ENCODE data around the gene CLTA. TPM values are rescaled to one million over a fixed set of nuclear protein-coding genes. Genes with fewer than 3 reads are reported as not detected.
"Not testable (repeated sequence)": the region's sequence is repeated elsewhere in the genome, so short reads cannot be mapped to it uniquely, and the experiment has no call there.

The CLTA gene
- total RNA-seq, 2 donors from 2014 or later = 86.8 to 91.6 TPM

DNA sequence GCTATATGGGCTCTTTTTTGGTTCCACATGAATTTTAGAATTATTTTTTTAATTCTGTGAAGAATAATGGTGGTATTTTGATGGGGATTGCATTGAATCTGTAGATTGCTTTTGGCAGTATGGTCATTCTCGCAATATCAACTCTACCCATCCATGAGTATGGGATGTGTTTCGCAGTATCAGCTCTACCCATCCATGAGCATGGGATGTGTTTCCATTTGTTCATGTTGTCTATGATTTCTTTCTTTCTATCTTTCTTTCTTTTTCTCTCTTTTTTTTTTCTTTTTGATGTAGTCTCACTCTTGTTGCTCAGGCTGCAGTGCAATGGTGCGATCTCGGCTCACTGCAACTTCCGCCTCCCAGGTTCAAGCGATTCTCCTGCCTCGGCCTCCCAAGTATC lies 48.5 kb downstream of the CLTA start:
- DNase-seq; H3K4me1 Mint-ChIP-seq (ENCODE audit: low read depth); H3K27me3 Mint-ChIP-seq (ENCODE audit: low read depth); ATAC-seq (replicated peaks in 1 of 2); H3K4me3 Mint-ChIP-seq; H3K9me3 Mint-ChIP-seq; H3K27ac Mint-ChIP-seq: not testable (repeated sequence)
- peaks cover 2 to 18% of the 10 kb centered on the region in 2 donors for H3K36me3 Mint-ChIP-seq (ENCODE audit: insufficient read depth in 2 of 2)

DNA sequence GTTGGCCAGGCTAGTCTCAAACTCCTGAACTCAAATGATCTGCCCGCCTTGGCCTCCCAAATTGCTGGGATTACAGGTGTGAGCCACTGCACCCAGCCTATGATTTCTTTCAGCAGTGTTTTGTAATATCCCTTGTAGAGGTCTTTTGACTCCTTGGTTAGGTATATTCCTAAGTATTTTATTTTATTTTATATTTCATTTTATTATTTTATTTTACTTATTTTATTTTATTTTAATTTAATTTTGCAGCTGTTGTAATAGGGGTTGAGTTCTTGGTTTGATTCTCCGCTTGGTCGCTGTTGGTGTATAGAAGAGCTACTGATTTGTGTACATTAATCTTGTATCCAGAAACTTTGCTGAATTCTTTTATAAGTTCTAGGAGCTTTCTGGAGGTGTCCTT lies 49.0 kb downstream of the CLTA start:
- H3K27ac Mint-ChIP-seq; H3K27me3 Mint-ChIP-seq (ENCODE audit: low read depth); H3K4me1 Mint-ChIP-seq (ENCODE audit: low read depth); H3K4me3 Mint-ChIP-seq; ATAC-seq (replicated peaks in 1 of 2); DNase-seq; H3K9me3 Mint-ChIP-seq: not testable (repeated sequence)
- peaks cover 2 to 19% of the 10 kb centered on the region in 2 donors for H3K36me3 Mint-ChIP-seq (ENCODE audit: insufficient read depth in 2 of 2)

DNA sequence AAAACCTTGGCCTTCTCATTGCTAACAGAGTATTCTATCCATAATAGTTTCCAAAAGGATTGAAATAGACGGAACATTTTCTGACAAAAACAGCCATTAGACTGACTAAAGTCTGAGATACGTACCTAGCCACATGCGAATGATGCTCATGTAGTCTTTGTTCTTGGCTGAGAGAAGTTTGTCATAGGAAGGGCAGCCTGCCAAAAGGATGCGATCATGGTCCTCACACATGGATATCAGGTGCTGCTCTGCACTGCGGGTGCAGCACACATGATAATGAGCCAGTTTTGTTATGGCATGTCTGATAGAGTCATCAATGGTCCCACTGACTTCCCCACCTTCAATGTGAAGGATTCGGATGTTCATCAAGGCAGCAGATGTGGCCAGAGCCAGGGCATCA lies 55.2 kb downstream of the CLTA start:
- Mint-ChIP-seq H3K4me1 (ENCODE audit: low read depth) (peaks cover 8% of the 10 kb centered on the region), H3K9me3 (no peaks in the 10 kb centered on the region), H3K4me3 (no peak overlapping the region), H3K36me3 (ENCODE audit: insufficient read depth in 2 of 2) (peaks cover 2 to 9% of the 10 kb centered on the region in 2 donors), H3K27ac (no peak overlapping the region), H3K27me3 (ENCODE audit: low read depth) (no peaks in the 10 kb centered on the region)
- no peak for ATAC-seq (replicated peaks in 1 of 2)
- DNase-seq = no peak

DNA sequence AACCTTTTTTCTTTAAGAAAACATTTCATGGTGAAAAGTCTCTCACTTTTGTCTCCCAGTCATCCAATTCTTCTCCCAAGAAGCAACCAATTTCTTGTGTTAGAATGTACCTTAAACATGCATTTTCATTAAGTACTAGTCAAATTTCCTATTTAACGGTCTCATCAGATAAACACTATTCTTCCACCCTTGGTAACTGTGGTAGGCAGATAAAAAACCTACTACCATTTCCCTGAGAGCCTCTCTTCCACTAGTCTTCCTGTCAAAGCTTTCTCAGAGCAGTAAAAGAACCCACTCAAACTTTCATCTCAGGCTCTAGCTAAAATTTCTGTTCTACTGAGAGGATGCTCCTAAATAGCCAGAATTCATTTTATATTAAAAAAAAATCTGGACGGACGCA lies 56.6 kb downstream of the CLTA start:
- DNase-seq (no peak), ATAC-seq (replicated peaks in 1 of 2) (no peak)
- Mint-ChIP-seq H3K27ac (no peak overlapping the region), H3K36me3 (ENCODE audit: insufficient read depth in 2 of 2) (peaks cover 2 to 9% of the 10 kb centered on the region in 2 donors), H3K9me3 (no peaks in the 10 kb centered on the region), H3K4me1 (ENCODE audit: low read depth) (peaks cover 8% of the 10 kb centered on the region), H3K27me3 (ENCODE audit: low read depth) (no peaks in the 10 kb centered on the region), H3K4me3 (no peak overlapping the region)

DNA sequence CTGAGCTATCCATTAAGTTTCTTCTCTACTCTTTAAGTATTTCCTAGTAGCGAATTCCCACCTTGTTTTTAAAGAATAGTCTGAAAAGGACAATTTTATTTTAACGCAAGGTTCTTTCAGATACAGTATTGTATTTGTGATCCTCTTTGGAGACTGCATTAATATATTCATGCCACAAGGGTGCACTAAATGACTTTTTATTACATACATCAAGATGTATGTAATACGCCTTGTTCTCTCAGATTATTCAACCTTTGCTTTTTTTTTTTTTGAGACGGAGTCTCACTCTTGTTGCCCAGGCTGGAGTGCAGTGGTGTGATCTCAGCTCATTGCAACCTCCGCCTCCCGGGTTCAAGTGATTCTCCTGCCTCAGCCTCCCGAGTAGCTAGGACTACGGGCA lies 57.3 kb downstream of the CLTA start:
- H3K9me3 Mint-ChIP-seq; H3K27ac Mint-ChIP-seq; H3K36me3 Mint-ChIP-seq (ENCODE audit: insufficient read depth in 2 of 2); H3K4me1 Mint-ChIP-seq (ENCODE audit: low read depth); H3K27me3 Mint-ChIP-seq (ENCODE audit: low read depth); H3K4me3 Mint-ChIP-seq; DNase-seq: not testable (repeated sequence)
- ATAC-seq (replicated peaks in 1 of 2) = peak; percentile 38 to 60

DNA sequence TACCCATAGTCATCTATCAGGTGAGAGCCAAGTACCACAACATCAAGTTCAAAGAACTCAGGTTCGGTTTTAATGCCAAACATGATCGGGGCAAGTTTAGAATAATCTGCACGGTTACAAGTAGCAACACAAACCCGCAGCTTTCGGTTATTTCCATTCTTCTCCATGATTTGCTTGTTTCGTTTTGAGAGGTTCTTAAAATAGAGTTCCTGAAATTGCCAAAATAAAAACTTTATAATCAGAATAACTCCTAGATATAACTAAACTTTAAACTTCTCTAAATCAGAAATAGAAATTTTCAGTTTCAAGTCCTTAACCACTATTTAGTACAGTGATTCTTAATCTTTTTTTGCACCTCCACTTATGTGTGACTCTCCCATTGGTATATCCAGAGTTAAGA lies 58.5 kb downstream of the CLTA start:
- peaks cover 8% of the 10 kb centered on the region for H3K4me1 Mint-ChIP-seq (ENCODE audit: low read depth)
- H3K27ac Mint-ChIP-seq = no peak overlapping the region
- DNase-seq (no peak), ATAC-seq (replicated peaks in 1 of 2) (no peak)
- H3K9me3 Mint-ChIP-seq = no peaks in the 10 kb centered on the region
- no peaks in the 10 kb centered on the region for H3K27me3 Mint-ChIP-seq (ENCODE audit: low read depth)
- H3K36me3 Mint-ChIP-seq (ENCODE audit: insufficient read depth in 2 of 2) = peaks cover 0 to 5% of the 10 kb centered on the region in 2 donors
- H3K4me3 Mint-ChIP-seq = no peak overlapping the region

DNA sequence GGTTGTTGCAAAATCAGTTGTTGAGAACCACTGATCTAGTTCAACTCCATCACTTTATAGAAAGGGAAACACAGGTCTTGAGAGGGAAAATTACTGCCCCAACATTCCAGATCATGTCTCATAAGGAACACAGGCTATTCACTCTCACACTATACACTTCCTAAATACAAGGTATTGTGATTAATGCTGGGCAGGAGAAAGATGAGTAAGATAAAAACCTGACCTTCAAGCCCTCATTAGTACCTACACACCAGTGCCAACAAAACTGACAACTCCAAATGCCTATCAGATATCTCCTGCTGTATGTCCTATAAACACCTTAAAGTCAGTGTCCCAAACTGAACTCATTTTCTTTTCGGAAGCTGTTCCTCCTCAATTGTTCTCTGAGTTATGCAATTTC lies 59.4 kb downstream of the CLTA start:
- Mint-ChIP-seq H3K27me3 (ENCODE audit: low read depth) (no peaks in the 10 kb centered on the region), H3K36me3 (ENCODE audit: insufficient read depth in 2 of 2) (peaks cover 0 to 4% of the 10 kb centered on the region in 2 donors), H3K27ac (peak overlapping the region; percentile 8), H3K9me3 (no peaks in the 10 kb centered on the region), H3K4me3 (no peak overlapping the region), H3K4me1 (ENCODE audit: low read depth) (peaks cover 8% of the 10 kb centered on the region)
- ATAC-seq (replicated peaks in 1 of 2) (no peak), DNase-seq (no peak)

DNA sequence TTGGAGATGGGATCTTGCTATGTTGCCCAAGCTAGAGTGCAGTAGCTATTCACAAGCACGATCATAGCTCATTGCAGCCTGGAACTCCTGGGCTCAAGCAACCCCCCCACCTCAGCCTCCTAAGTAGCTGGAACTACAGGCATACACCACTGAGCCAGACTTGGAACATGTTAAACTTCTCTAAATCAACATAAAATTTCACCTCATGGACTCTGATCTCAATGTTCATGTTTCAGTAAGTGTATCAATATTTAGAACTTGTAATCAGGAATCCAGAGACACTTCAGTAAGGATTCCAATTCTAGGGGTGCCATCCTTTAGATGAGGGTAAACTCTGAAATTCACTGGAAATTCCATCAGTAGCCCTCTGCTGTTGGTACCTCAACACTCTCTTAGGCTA lies 60.7 kb downstream of the CLTA start:
- H3K27ac Mint-ChIP-seq = no peak overlapping the region
- H3K36me3 Mint-ChIP-seq (ENCODE audit: insufficient read depth in 2 of 2) = peaks cover 0 to 3% of the 10 kb centered on the region in 2 donors
- DNase-seq = no peak
- H3K27me3 Mint-ChIP-seq (ENCODE audit: low read depth) = no peaks in the 10 kb centered on the region
- no peak overlapping the region for H3K4me3 Mint-ChIP-seq
- peaks cover 8% of the 10 kb centered on the region for H3K4me1 Mint-ChIP-seq (ENCODE audit: low read depth)
- ATAC-seq (replicated peaks in 1 of 2) = no peak
- no peaks in the 10 kb centered on the region for H3K9me3 Mint-ChIP-seq

DNA sequence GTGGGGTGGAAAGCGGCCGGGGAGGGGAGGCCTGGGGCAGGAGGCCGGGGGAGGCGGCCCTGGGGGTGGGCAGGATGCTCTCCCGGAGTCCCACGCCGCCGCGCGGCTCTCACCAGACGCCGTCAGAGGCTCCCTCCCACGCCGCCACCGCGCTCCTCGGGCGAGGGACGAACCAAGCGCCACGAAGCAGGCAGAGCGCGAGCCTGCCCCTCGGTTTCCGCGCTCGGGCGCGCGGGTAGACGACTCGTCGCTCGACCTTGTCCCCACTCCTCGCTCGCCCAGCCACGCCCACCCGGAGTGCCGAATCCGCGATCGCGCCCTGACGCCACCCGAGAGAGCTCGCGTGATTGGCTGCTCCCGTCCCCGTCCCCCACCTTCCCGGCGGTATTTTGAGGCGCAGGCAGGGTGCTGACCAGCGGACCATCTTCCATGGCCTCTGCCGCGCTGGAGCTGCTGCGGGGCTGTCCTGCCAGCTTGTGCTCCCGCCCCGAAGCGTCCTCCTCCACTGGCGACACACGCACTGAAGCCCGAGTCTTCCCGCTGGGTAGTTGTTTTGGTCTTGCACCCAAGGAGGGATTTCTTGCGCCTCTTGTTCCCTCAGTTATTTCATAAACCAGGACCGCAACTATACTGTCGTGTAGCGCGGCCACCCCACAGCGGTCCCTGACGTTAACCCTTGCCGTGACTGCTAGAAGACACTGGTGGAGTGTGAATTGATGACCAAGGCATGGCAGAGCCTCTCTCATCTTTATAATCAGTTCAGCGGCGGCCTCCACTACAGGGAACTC lies 67.7 kb downstream of the CLTA start, which contains the start of gene GNE:
Gene GNE, minus strand, starts transcription at position 241 of the 788 bp plus-strand sequence. CDS start 9,093 bp downstream, outside the sequence.
- Mint-ChIP-seq H3K9me3 (no peaks in the 10 kb centered on the region), H3K27me3 (ENCODE audit: low read depth) (no peaks in the 10 kb centered on the region), H3K36me3 (ENCODE audit: insufficient read depth in 2 of 2) (peaks cover 0 to 3% of the 10 kb centered on the region in 2 donors), H3K4me1 (ENCODE audit: low read depth) (peaks cover 16% of the 10 kb centered on the region), H3K27ac (peak within 1 kb of the TSS; percentile 71), H3K4me3 (peak within 1 kb of the TSS; percentile 90 to 92)
- peak; percentile 90 to 93 for ATAC-seq (replicated peaks in 1 of 2)
- DNase-seq = peak; percentile 99

DNA sequence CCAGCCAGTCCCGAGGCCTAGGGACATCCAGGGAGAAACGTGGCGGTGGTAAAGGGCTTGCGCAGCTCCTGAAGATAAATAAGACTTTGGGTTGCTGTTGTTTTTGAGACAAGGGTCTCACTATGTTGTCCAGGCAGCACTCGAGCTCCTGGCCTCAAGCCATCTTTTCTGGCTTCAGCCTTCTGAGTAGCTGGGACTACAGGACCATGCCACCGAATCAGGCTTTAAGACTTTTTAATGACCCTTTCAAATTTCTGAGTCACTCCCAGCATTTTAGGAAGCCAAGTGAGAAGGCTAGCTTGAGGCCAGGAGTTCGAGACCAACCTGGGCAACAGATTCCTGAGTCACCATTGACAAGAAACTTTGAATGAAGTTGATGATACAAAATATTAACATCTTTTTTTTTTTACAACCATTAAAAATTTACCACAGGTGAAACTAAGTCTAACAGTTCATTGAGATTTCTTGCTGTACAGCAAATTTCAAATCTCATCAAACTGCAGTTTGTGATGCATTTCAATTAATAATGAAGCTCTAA lies 68.3 kb downstream of the CLTA start:
- ATAC-seq (replicated peaks in 1 of 2) (no peak), DNase-seq (no peak)
- H3K27ac Mint-ChIP-seq = peak overlapping the region; percentile 71
- H3K36me3 Mint-ChIP-seq (ENCODE audit: insufficient read depth in 2 of 2) = peaks cover 0 to 3% of the 10 kb centered on the region in 2 donors
- H3K4me3 Mint-ChIP-seq = peak overlapping the region; percentile 90 to 92
- H3K27me3 Mint-ChIP-seq (ENCODE audit: low read depth) = no peaks in the 10 kb centered on the region
- peaks cover 16% of the 10 kb centered on the region for H3K4me1 Mint-ChIP-seq (ENCODE audit: low read depth)
- H3K9me3 Mint-ChIP-seq = no peaks in the 10 kb centered on the region

Other genes starting within 250 kb of the CLTA start
- gene OR2S2, start 232.8 kb upstream of the CLTA start, total RNA-seq = not detected
- gene RECK, start 154.0 kb upstream of the CLTA start, total RNA-seq = 1 to 10 TPM; 6.3 to 6.8 TPM
- 10 to 100 TPM; 17.7 to 22.7 TPM for gene GLIPR2, start 54.2 kb upstream of the CLTA start, total RNA-seq
- gene CCIN, start 21.5 kb upstream of the CLTA start, total RNA-seq = under 1 TPM in 1 of 2 donors, not detected in 1; 0.12 TPM
- 10 to 100 TPM; 19.1 to 19.5 TPM for gene GNE, start 67.5 kb downstream of the CLTA start, total RNA-seq
- 10 to 100 TPM; 33.5 to 35.2 TPM for gene RNF38, start 209.3 kb downstream of the CLTA start, total RNA-seq